ENCODE measurements around the gene GPI.

DNA sequence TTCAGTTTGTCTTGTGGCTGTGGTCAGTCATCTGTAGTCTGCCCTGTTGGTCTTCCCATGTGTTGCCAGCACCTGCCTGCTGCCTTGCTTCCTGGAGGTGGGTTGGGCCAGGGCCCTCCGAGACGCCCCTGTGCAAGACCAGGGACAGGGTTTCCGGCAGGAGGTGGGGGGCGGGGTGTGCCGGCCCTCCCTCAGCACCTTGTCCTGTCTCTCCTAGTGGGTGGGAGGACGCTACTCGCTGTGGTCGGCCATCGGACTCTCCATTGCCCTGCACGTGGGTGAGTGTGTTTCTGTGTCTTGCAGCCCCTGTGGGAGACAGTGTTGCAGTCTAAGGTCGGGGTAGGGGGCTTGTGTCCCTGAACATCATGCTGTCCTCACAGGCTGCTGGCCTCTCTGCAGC lies 28.0 kb downstream of the GPI start:
- TF ChIP-seq, protein P1, sequence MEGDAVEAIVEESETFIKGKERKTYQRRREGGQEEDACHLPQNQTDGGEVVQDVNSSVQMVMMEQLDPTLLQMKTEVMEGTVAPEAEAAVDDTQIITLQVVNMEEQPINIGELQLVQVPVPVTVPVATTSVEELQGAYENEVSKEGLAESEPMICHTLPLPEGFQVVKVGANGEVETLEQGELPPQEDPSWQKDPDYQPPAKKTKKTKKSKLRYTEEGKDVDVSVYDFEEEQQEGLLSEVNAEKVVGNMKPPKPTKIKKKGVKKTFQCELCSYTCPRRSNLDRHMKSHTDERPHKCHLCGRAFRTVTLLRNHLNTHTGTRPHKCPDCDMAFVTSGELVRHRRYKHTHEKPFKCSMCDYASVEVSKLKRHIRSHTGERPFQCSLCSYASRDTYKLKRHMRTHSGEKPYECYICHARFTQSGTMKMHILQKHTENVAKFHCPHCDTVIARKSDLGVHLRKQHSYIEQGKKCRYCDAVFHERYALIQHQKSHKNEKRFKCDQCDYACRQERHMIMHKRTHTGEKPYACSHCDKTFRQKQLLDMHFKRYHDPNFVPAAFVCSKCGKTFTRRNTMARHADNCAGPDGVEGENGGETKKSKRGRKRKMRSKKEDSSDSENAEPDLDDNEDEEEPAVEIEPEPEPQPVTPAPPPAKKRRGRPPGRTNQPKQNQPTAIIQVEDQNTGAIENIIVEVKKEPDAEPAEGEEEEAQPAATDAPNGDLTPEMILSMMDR (optimal IDR thresholded peaks at IDR 0.05 in 1 of 3, IDR thresholded peaks at IDR 0.05 in 1 of 3, conservative IDR thresholded peaks at IDR 0.05 in 1 of 3; ENCODE audit: extremely low read depth in 1 of 3, insufficient read depth in 2 of 3, low read length in 3 of 3) = no peak
- no peak for TF ChIP-seq EZH2 (IDR thresholded peaks at IDR 0.05; ENCODE audit: low read length)
